Thymus (tissue), 11 donors: Measurements from ENCODE around the gene OR10H5. TPM values are rescaled to one million over a fixed set of nuclear protein-coding genes. Genes with fewer than 3 reads are reported as not detected.
A peak's percentile ranks its signal among the peaks of the same experiment; 100 is the strongest.
"Not testable (repeated sequence)": the region's sequence is repeated elsewhere in the genome, so short reads cannot be mapped to it uniquely, and the experiment has no call there.

Source experiments
- DNase-seq, 9 donors: peaks; one replicate each; pipeline ENCODE4 v3.0.0-alpha.2; 2013; ENCODE audit warnings: low spot score in 9 of 9, low read depth in 6 of 9, missing footprints in 1 of 9
- H3K27ac ChIP-seq, 2 donors: one replicate each; pipeline ENCODE4 v1.5.1; 2013; ENCODE audit warnings: control low read depth in 1 of 2, low read depth in 1 of 2, low read length in 1 of 2, mild to moderate bottlenecking in 1 of 2, moderate library complexity in 1 of 2
- H3K27me3 ChIP-seq, 2 donors: one replicate each; pipeline ENCODE4 v1.5.1; 2013; ENCODE audit warnings: low read length in 1 of 2; ENCODE audit not compliant: control insufficient read depth in 2 of 2, insufficient read depth in 1 of 2
- H3K36me3 ChIP-seq, 2 donors: one replicate each; pipeline ENCODE4 v1.5.1; 2013; ENCODE audit warnings: low read length in 1 of 2, mild to moderate bottlenecking in 1 of 2, moderate library complexity in 1 of 2; ENCODE audit not compliant: control insufficient read depth in 2 of 2, insufficient read depth in 2 of 2
- H3K4me1 ChIP-seq, 2 donors: one replicate each; pipeline ENCODE4 v1.5.1; 2013; ENCODE audit warnings: low read length in 2 of 2; ENCODE audit not compliant: control insufficient read depth in 2 of 2, insufficient read depth in 2 of 2
- H3K4me3 ChIP-seq, 2 donors: one replicate each; pipeline ENCODE4 v1.5.1; 2013; ENCODE audit warnings: low read length in 2 of 2, control low read depth in 1 of 2, mild to moderate bottlenecking in 1 of 2
- H3K9me3 ChIP-seq, 2 donors: one replicate each; pipeline ENCODE4 v1.5.1; 2013; ENCODE audit warnings: low read length in 1 of 2, mild to moderate bottlenecking in 1 of 2; ENCODE audit not compliant: control insufficient read depth in 2 of 2, insufficient read depth in 1 of 2
- WGBS: extraction: QIAGEN DNeasy Blood & Tissue Kit; methylation state at CpG from one replicate; pipeline ENCODE4 v1.1.7; 2013; 5-methylcytosine and 5-hydroxymethylcytosine counted together
- polyA plus RNA-seq: library from polyadenylated mRNA; stranded (reverse); fragments of 200-250 nt; gene quantifications from one replicate; pipeline ENCODE4 v1.2.3, GENCODE V29; 2013
- total RNA-seq: library from RNA; stranded (reverse); fragments of 120-200 nt; gene quantifications from one replicate; pipeline ENCODE4 v1.2.4, GENCODE V29; 2013
- donor health status: healthy.

Gene OR10H5
- total and polyA plus RNA-seq, 2 donors: 0.05 TPM; not detected in 1

DNA sequence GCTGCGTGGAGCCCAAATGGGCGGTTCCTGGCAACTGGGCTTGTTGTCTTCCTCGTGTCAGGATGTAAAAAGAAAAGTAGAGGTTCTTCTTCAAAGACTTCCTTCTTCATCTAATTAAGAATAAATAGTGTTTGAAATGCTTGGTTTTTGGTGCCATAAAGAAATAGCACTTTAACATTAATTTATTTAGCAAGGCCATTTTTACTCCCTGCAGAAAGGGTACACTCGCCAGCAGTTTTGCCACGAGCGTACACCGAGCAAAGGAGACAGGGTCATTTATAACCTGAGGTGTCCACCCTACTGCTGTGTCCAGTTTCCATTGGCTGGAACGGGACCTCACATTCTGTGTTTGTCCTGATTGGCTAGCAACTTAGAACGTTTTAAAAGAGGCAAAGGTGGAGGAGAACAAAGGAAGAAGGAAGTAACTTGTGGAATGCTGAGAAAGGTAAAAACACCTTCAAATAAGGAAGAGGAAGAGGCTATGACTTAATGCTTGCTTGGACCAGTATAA lies 49.8 kb downstream of the OR10H5 start:
- Histone ChIP-seq H3K27me3 (no peaks in the 10 kb centered on the region), H3K9me3 (no peaks in the 10 kb centered on the region), H3K4me3 (peak overlapping the region; percentile 71 to 89), H3K4me1 (peaks cover 8 to 32% of the 10 kb centered on the region in 2 donors), H3K36me3 (no peaks in the 10 kb centered on the region), H3K27ac (peak overlapping the region; percentile 80 to 99)
- WGBS: 1% methylated on average over 9 of the region's 9 CpGs
- no peak for DNase-seq

DNA sequence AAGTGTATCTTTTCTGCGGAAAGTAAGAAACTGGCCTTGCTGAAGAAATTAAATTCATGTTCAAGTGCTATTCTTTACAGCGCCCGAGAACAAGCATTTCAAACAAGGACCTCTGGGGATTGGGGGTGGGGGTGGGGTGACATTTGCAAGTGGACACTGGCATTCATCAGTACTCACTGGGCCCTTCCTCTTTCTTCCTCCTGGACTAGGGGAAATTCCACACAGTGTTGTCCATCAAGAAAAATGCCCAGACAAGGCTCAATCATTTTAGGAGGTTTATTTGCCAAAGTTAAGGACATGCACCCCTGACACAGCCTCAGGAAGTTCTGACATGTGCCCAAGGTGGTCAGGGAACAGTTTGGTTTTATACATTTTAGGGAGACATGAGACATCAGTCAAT lies 50.9 kb downstream of the OR10H5 start:
- no peak for DNase-seq
- Histone ChIP-seq H3K27me3 (no peaks in the 10 kb centered on the region), H3K27ac (no peak overlapping the region), H3K36me3 (no peaks in the 10 kb centered on the region), H3K4me3 (no peak overlapping the region), H3K4me1 (peaks cover 13 to 36% of the 10 kb centered on the region in 2 donors), H3K9me3 (no peaks in the 10 kb centered on the region)
- WGBS: 98% methylated on average over 3 of the region's 3 CpGs

DNA sequence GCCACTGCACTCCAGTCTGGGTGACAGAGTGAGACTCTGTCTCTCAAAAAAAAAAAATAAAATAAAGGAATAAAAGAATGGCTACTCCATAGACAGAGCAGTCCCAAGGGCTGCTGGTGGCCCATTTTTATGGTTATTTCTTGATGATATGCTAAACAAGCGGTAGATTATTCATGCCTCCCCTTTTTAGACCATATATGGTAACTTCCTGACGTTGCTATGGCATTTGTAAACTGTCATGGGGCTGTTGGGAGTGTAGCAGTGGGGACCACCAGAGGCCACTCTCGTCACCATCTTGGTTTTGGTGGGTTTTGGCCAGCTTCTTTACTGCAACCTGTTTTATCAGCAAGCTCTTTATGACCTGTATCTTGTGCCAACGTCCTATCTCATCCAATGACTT lies 52.4 kb downstream of the OR10H5 start:
- H3K9me3 ChIP-seq, H3K27ac ChIP-seq, H3K27me3 ChIP-seq, H3K4me3 ChIP-seq, H3K36me3 ChIP-seq, DNase-seq: not testable (repeated sequence)
- H3K4me1 ChIP-seq: peaks cover 23 to 48% of the 10 kb centered on the region in 2 donors
- 85% methylated on average over 4 of the region's 4 CpGs for WGBS

DNA sequence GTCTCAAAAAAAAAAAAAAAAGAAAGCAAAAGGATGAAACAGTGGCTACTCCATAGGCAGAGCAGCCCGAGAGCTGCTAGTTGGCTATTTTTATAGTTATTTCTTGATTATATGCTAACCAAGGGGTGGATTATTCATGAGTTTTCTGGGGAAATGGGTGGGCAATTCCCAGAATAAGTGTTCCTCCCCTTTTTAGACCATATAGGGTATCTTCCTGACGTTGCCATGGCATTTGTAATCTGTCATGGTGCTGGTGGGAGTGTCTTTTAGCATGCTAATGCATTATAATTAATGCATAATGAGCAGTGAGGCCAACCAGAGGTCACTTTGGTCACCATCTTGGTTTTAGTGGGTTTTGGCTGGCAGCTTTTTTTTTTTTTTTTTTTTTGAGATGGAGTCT lies 53.4 kb downstream of the OR10H5 start:
- no peak for DNase-seq
- no peak overlapping the region for H3K4me3 ChIP-seq
- peaks cover 20 to 45% of the 10 kb centered on the region in 2 donors for H3K4me1 ChIP-seq
- WGBS: 89% methylated on average over 2 of the region's 2 CpGs
- no peaks in the 10 kb centered on the region for H3K36me3 ChIP-seq
- H3K27me3 ChIP-seq: no peaks in the 10 kb centered on the region
- H3K27ac ChIP-seq: no peak overlapping the region
- H3K9me3 ChIP-seq: no peaks in the 10 kb centered on the region

DNA sequence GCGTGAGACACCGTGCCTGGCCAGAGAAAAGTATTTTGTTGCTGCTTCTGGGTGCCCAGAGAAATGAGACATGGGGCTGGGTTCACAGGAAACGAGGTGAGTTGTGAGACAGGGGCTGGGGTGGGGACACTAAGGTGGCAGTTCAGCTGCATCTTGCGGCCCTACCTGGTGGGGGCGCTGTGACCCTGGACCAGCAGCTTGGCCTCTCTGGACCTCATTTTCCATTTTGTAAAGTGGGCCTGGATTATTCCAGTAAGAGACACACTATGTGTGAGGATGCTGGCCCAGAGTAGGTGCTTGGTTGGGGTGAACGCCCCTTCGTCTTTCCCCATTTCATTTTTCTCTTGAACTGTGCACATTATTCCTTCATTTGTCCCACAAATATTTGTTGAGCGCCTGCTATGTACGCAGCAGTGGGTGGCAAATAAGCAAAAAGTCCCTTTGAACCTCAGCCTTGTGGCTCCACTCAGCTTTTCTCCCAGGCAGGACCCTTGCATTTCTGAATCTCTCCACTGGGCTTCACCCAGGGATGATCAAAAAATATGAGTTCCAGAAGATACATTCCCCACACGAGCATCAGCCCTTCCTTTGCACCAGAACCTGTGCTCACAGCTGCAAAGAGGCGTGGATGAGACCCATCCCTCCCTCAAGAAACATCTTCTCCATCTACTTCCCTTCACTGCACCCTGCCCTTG lies 54.6 kb downstream of the OR10H5 start:
- H3K4me1 ChIP-seq: peaks cover 16 to 38% of the 10 kb centered on the region in 2 donors
- no peak for DNase-seq
- no peaks in the 10 kb centered on the region for H3K36me3 ChIP-seq
- no peaks in the 10 kb centered on the region for H3K9me3 ChIP-seq
- H3K4me3 ChIP-seq: no peak overlapping the region
- WGBS: 71% methylated on average over 11 of the region's 11 CpGs
- no peak overlapping the region for H3K27ac ChIP-seq
- H3K27me3 ChIP-seq: no peaks in the 10 kb centered on the region

DNA sequence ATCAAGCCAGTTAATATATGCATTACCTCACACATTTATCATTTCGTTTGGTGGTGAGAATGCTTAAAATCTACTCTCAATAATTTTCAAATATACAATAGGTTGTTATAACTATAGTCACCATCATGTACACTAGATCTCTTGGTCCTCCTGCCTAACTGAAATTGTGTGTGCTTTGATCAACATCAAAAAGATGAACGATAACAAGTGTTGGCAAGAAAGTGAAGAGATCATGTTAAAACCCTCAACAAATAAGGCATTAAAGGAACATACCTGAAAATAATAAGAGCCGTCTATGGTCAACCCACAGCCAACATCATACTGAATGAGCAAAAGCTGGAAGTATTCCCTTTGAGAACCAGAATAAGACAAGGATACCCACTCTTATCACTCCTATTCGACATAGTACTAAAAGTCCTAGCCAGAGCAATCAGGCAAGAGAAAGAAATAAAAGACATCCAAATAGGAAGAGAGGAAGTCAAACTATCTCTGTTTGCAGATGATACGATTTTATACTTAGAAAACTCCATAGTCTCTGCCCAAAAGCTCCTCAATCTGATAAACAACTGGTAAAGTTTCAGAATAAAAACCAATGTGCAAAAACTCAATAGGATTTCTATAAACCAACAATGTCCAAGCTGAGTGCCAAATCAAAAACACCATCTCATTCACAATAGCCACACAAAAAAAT lies 55.9 kb downstream of the OR10H5 start:
- peak in 2 of 9 donors; percentile 14 to 35 for DNase-seq
- 23% methylated on average over 5 of the region's 5 CpGs for WGBS
- Histone ChIP-seq H3K4me3 (no peak overlapping the region), H3K27ac (no peak overlapping the region), H3K27me3 (no peaks in the 10 kb centered on the region), H3K36me3 (no peaks in the 10 kb centered on the region), H3K9me3 (no peaks in the 10 kb centered on the region), H3K4me1 (peaks cover 16 to 33% of the 10 kb centered on the region in 2 donors)

DNA sequence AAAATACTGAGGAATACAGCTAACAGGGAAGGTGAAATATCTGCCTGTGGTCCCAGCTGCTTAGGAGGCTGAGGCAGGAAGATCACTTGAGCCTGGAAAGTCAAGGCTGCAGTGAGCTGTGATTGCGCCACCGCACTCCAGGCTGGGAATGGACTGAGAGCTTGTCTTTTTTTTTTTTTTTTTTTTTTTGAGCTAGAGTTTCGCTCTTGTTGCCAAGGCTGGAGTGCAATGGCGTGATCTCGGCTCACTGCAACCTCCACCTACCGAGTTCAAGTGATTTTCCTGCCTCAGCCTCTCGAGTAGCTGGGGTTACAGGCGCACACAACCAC lies 56.4 kb downstream of the OR10H5 start:
- H3K27ac ChIP-seq, H3K4me3 ChIP-seq, DNase-seq, H3K9me3 ChIP-seq, H3K36me3 ChIP-seq, H3K27me3 ChIP-seq: not testable (repeated sequence)
- peaks cover 16 to 28% of the 10 kb centered on the region in 2 donors for H3K4me1 ChIP-seq
- WGBS: 88% methylated on average over 8 of the region's 8 CpGs

DNA sequence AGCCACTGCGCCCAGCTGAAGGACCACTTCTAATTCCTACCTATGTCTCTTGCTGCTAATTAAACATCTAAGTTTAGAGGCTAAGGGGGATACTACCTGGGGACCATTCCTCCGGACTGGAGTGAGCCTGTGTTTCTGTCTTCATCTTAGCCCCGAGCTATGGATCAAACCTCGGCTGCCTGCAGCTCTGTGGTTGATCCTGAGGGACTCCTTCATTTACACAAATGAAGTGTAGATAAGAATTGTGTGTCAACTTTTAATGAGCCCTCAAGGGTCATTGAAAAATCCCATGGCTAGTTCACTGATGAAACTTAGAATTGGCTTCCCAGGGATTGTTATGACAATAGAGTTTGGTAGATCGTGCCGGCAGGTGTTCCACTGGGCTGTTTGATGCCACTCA lies 59.5 kb downstream of the OR10H5 start:
- peaks cover 0 to 4% of the 10 kb centered on the region in 2 donors for H3K9me3 ChIP-seq
- 97% methylated on average over 6 of the region's 6 CpGs for WGBS
- H3K27me3 ChIP-seq: no peaks in the 10 kb centered on the region
- H3K27ac ChIP-seq: no peak overlapping the region
- no peaks in the 10 kb centered on the region for H3K36me3 ChIP-seq
- no peak overlapping the region for H3K4me3 ChIP-seq
- H3K4me1 ChIP-seq: peaks cover 16 to 25% of the 10 kb centered on the region in 2 donors
- DNase-seq: no peak

DNA sequence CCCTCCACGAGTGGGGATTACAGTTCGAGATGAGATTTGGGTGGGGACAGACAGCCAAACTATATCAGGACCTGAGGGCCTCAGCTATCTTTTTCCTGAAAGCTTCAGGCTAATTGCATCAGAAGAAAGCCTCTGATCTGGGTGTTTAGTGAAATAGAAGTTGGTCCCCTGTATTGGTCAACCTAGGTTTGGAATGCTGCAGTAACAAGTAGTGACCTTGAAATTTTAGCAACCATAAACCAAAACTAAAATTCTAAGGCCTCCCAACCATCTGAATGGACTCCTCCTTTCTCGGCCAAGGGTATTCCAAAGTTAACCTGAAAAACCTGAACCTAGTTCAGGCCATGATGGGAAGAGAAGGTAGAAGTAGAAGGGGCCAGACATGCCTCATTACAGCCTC lies 62.9 kb downstream of the OR10H5 start:
- H3K9me3 ChIP-seq: peaks cover 0 to 14% of the 10 kb centered on the region in 2 donors
- H3K4me3 ChIP-seq: no peak overlapping the region
- no peak for DNase-seq
- H3K27ac ChIP-seq: no peak overlapping the region
- no peaks in the 10 kb centered on the region for H3K27me3 ChIP-seq
- H3K4me1 ChIP-seq: peaks cover 0 to 2% of the 10 kb centered on the region in 2 donors
- no peaks in the 10 kb centered on the region for H3K36me3 ChIP-seq
- 96% methylated on average over 3 of the region's 3 CpGs for WGBS
